NT2/D1 (cell line): ENCODE results near the gene IDH3G.

Experiments
- DNase-seq: peaks from one replicate; pipeline ENCODE4 v3.0.0-alpha.2; 2011; ENCODE audit warnings: low read depth, low spot score
- H3K27me3 ChIP-seq: 2 replicates; pipeline ENCODE4 v1.6.0; 2011; ENCODE audit warnings: mild to moderate bottlenecking; ENCODE audit not compliant: insufficient read length, insufficient read depth
- H3K36me3 ChIP-seq: 2 replicates; pipeline ENCODE4 v1.6.1; 2011; ENCODE audit warnings: mild to moderate bottlenecking, low read length, mixed read lengths; ENCODE audit not compliant: insufficient read depth, insufficient read length
- H3K4me1 ChIP-seq: 2 replicates; pipeline ENCODE4 v1.5.1; 2011; ENCODE audit not compliant: insufficient read depth, insufficient read length
- H3K4me3 ChIP-seq: 2 replicates; pipeline ENCODE4 v1.5.1; 2011; ENCODE audit warnings: low read depth; ENCODE audit not compliant: insufficient read length
- H3K9ac ChIP-seq: 2 replicates; pipeline ENCODE4 v1.6.0; 2011; ENCODE audit warnings: low read depth; ENCODE audit not compliant: insufficient read length
- H3K9me3 ChIP-seq: 2 replicates; pipeline ENCODE4 v1.5.1; 2011; ENCODE audit warnings: mild to moderate bottlenecking, low read length; ENCODE audit not compliant: insufficient read depth
- SUZ12 ChIP-seq: IDR thresholded peaks from 2 replicates; pipeline ENCODE4 v1.6.1; 2011; ENCODE audit not compliant: insufficient read length, insufficient read depth; ENCODE audit errors: extremely low read depth
- YY1 ChIP-seq: IDR thresholded peaks from 2 replicates; pipeline ENCODE4 v1.6.1; 2011; ENCODE audit not compliant: insufficient read length, insufficient read depth
- ZNF274 ChIP-seq: IDR thresholded peaks from 2 replicates; pipeline ENCODE4 v1.6.1; 2011; ENCODE audit warnings: mild to moderate bottlenecking, low read depth, low read length

Gene IDH3G

GRCh38 chrX:153778181-153778580 lies 16.0 kb downstream of the IDH3G start:
- peaks cover 2% of the 10 kb centered on the region for H3K36me3 ChIP-seq
- H3K27me3 ChIP-seq = no peaks in the 10 kb centered on the region
- H3K9ac ChIP-seq = no peak overlapping the region
- DNase-seq = no peak
- H3K4me1 ChIP-seq = peaks cover 3% of the 10 kb centered on the region
- no peaks in the 10 kb centered on the region for H3K9me3 ChIP-seq
- TF ChIP-seq SUZ12 (no peak), YY1 (no peak), ZNF274 (no peak)
- no peak overlapping the region for H3K4me3 ChIP-seq

GRCh38 chrX:153777261-153778090 lies 16.7 kb downstream of the IDH3G start:
- Histone ChIP-seq H3K4me3 (no peak overlapping the region), H3K9me3 (no peaks in the 10 kb centered on the region), H3K27me3 (no peaks in the 10 kb centered on the region), H3K4me1 (peaks cover 3% of the 10 kb centered on the region), H3K9ac (no peak overlapping the region), H3K36me3 (no peaks in the 10 kb centered on the region)
- DNase-seq = no peak
- TF ChIP-seq YY1 = no peak

GRCh38 chrX:153776611-153777045 lies 17.5 kb downstream of the IDH3G start:
- Histone ChIP-seq H3K36me3 (no peaks in the 10 kb centered on the region), H3K4me3 (no peak overlapping the region), H3K27me3 (no peaks in the 10 kb centered on the region), H3K4me1 (peaks cover 3% of the 10 kb centered on the region), H3K9ac (no peak overlapping the region), H3K9me3 (no peaks in the 10 kb centered on the region)
- no peak for DNase-seq
- TF ChIP-seq YY1 (no peak), SUZ12 (no peak), ZNF274 (no peak)

- Histone ChIP-seq H3K9ac (no peak overlapping the region), H3K4me3 (no peak overlapping the region), H3K4me1 (peaks cover 3% of the 10 kb centered on the region), H3K36me3 (no peaks in the 10 kb centered on the region), H3K27me3 (no peaks in the 10 kb centered on the region), H3K9me3 (no peaks in the 10 kb centered on the region)
- TF ChIP-seq YY1 (no peak), ZNF274 (no peak), SUZ12 (no peak)
- DNase-seq = no peak
Observed at GRCh38 chrX:153776120-153776599, 18.0 kb downstream of the IDH3G start.

- H3K4me3 ChIP-seq = no peak overlapping the region
- peaks cover 3% of the 10 kb centered on the region for H3K4me1 ChIP-seq
- no peaks in the 10 kb centered on the region for H3K36me3 ChIP-seq
- no peak overlapping the region for H3K9ac ChIP-seq
- TF ChIP-seq ZNF274 (no peak), SUZ12 (no peak), YY1 (no peak)
- no peaks in the 10 kb centered on the region for H3K9me3 ChIP-seq
- H3K27me3 ChIP-seq = no peaks in the 10 kb centered on the region
- no peak for DNase-seq
Observed at GRCh38 chrX:153775293-153776119, 18.7 kb downstream of the IDH3G start.

GRCh38 chrX:153774576-153775292 lies 19.4 kb downstream of the IDH3G start:
- H3K9me3 ChIP-seq = no peaks in the 10 kb centered on the region
- H3K36me3 ChIP-seq = no peaks in the 10 kb centered on the region
- no peak for TF ChIP-seq YY1
- TF ChIP-seq ZNF274 = no peak
- TF ChIP-seq SUZ12 = no peak
- no peak overlapping the region for H3K9ac ChIP-seq
- H3K4me3 ChIP-seq = no peak overlapping the region
- DNase-seq = no peak
- no peaks in the 10 kb centered on the region for H3K27me3 ChIP-seq
- peaks cover under 1% of the 10 kb centered on the region for H3K4me1 ChIP-seq
